ENCODE results near the gene RSKR.

RSKR gene

DNA sequence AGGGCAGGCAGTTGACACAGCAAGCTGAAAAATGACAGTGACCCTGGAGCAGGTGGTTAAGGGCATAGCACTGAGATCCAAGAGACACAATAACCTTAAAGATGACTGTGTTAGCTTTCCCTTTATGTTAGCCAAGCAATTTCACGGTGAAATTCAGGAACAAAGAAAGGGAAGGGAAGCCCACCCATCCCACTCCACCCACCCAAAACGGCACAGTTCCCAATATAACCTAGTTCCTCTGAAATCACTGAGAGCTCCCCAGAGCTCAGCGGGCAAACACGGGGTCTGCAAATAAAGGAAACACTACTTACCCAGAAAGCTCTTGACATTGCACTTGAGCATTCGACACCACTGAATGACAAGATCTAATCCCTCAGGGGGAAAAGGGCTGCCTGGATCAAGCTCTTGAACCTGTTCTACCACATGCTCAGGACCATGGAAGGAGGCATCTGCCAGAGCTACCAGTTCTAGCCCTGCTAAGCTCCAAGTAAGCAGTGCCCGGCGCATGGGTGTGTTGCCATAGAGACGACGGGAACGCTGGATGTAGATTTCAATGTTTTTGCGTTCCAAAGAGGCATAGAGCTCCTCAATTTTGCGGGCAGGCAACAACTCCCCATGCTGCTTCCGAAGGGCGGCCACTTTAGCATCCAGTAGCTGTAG is 20.4 kb upstream of the RSKR start:
- TF ChIP-seq, protein P1, sequence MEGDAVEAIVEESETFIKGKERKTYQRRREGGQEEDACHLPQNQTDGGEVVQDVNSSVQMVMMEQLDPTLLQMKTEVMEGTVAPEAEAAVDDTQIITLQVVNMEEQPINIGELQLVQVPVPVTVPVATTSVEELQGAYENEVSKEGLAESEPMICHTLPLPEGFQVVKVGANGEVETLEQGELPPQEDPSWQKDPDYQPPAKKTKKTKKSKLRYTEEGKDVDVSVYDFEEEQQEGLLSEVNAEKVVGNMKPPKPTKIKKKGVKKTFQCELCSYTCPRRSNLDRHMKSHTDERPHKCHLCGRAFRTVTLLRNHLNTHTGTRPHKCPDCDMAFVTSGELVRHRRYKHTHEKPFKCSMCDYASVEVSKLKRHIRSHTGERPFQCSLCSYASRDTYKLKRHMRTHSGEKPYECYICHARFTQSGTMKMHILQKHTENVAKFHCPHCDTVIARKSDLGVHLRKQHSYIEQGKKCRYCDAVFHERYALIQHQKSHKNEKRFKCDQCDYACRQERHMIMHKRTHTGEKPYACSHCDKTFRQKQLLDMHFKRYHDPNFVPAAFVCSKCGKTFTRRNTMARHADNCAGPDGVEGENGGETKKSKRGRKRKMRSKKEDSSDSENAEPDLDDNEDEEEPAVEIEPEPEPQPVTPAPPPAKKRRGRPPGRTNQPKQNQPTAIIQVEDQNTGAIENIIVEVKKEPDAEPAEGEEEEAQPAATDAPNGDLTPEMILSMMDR (IDR thresholded peaks at IDR 0.05; ENCODE audit: borderline replicate concordance, extremely low read depth, low read length, poor library complexity, severe bottlenecking): no peak
- no peak for TF ChIP-seq EZH2 (IDR thresholded peaks at IDR 0.05; ENCODE audit: borderline replicate concordance, low read depth, low read length, severe bottlenecking)
- no peak for DNase-seq

DNA sequence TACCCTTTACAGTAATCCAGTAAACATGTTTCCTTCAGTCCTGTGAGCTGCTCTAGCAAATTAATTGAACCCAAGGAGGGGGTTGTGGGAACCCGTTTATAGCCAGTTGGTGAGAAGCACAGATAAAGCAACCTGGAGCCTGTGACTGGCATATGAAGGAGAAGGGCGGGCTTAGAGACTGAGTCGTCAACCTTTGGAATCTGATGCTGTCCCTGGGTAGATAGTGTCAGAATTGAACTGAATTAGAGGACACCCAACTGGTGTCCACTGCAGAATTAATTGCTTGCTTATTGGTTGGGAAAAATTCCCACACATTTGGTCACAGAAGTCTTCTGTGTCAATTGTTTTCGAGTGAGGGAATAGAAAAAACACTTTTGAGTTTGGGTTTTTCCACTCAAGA is 12.8 kb upstream of the RSKR start:
- Histone ChIP-seq H3K27me3 (ENCODE audit: insufficient read depth, low read length, poor library complexity) (no peaks in the 10 kb centered on the region), H3K4me3 (ENCODE audit: low read depth in 1 of 2, low read length in 2 of 2) (no peak overlapping the region), H3K9me3 (ENCODE audit: insufficient read depth, low read length, severe bottlenecking) (no peaks in the 10 kb centered on the region), H4K20me1 (ENCODE audit: insufficient read depth, low read length) (no peaks in the 10 kb centered on the region), H3K4me1 (ENCODE audit: insufficient read depth, low read length) (no peaks in the 10 kb centered on the region), H3K27ac (ENCODE audit: low read length) (no peak overlapping the region), H3K79me2 (ENCODE audit: insufficient read depth, low read length) (no peaks in the 10 kb centered on the region), H2AFZ (ENCODE audit: low read depth, low read length) (no peak overlapping the region), H3K4me2 (ENCODE audit: insufficient read depth, low read length) (no peak overlapping the region), H3K36me3 (ENCODE audit: insufficient read depth, low read length) (peaks cover 85% of the 10 kb centered on the region), H3K9ac (ENCODE audit: low read depth, low read length) (no peak overlapping the region)
- TF ChIP-seq, protein P1 (IDR thresholded peaks at IDR 0.05; ENCODE audit: borderline replicate concordance, extremely low read depth, low read length, poor library complexity, severe bottlenecking): no peak
- no peak for TF ChIP-seq EZH2 (IDR thresholded peaks at IDR 0.05; ENCODE audit: borderline replicate concordance, low read depth, low read length, severe bottlenecking)
- ATAC-seq (ENCODE audit: insufficient read depth, low read depth) (no peak), DNase-seq (no peak)

More for the DNA sequence above, 20.4 kb upstream of the RSKR start:
- Histone ChIP-seq H3K4me2 (ENCODE audit: insufficient read depth, low read length) (no peak overlapping the region), H3K4me1 (ENCODE audit: insufficient read depth, low read length) (peaks cover 6% of the 10 kb centered on the region; the same call in 1 of the 2 replicates), H3K4me3 (ENCODE audit: low read depth in 1 of 2, low read length in 2 of 2) (no peak overlapping the region), H2AFZ (ENCODE audit: low read depth, low read length) (no peak overlapping the region), H3K9me3 (ENCODE audit: insufficient read depth, low read length, severe bottlenecking) (no peaks in the 10 kb centered on the region), H3K9ac (ENCODE audit: low read depth, low read length) (no peak overlapping the region), H3K27ac (ENCODE audit: low read length) (no peak overlapping the region), H4K20me1 (ENCODE audit: insufficient read depth, low read length) (peaks cover 35% of the 10 kb centered on the region), H3K36me3 (ENCODE audit: insufficient read depth, low read length) (peaks cover 98% of the 10 kb centered on the region), H3K27me3 (ENCODE audit: insufficient read depth, low read length, poor library complexity) (no peaks in the 10 kb centered on the region), H3K79me2 (ENCODE audit: insufficient read depth, low read length) (peaks cover 30% of the 10 kb centered on the region)
- ATAC-seq (ENCODE audit: insufficient read depth, low read depth): no peak

GRCh38 chr17:28624148-28624547 is 10.2 kb upstream of the RSKR start:
- H3K9me3 ChIP-seq (ENCODE audit: insufficient read depth, low read length, severe bottlenecking): no peaks in the 10 kb centered on the region
- no peak overlapping the region for H3K4me3 ChIP-seq (ENCODE audit: low read depth in 1 of 2, low read length in 2 of 2)
- H3K27ac ChIP-seq (ENCODE audit: low read length): no peak overlapping the region
- no peaks in the 10 kb centered on the region for H3K27me3 ChIP-seq (ENCODE audit: insufficient read depth, low read length, poor library complexity)
- no peak overlapping the region for H3K9ac ChIP-seq (ENCODE audit: low read depth, low read length)
- ATAC-seq (ENCODE audit: insufficient read depth, low read depth): no peak
- peaks cover 89% of the 10 kb centered on the region for H3K36me3 ChIP-seq (ENCODE audit: insufficient read depth, low read length)
- no peaks in the 10 kb centered on the region for H3K79me2 ChIP-seq (ENCODE audit: insufficient read depth, low read length)
- TF ChIP-seq EZH2 (IDR thresholded peaks at IDR 0.05; ENCODE audit: borderline replicate concordance, low read depth, low read length, severe bottlenecking): no peak
- TF ChIP-seq, protein P1 (IDR thresholded peaks at IDR 0.05; ENCODE audit: borderline replicate concordance, extremely low read depth, low read length, poor library complexity, severe bottlenecking): no peak
- H3K4me1 ChIP-seq (ENCODE audit: insufficient read depth, low read length): no peaks in the 10 kb centered on the region
- DNase-seq: no peak
- H3K4me2 ChIP-seq (ENCODE audit: insufficient read depth, low read length): no peak overlapping the region
- no peaks in the 10 kb centered on the region for H4K20me1 ChIP-seq (ENCODE audit: insufficient read depth, low read length)
- H2AFZ ChIP-seq (ENCODE audit: low read depth, low read length): no peak overlapping the region

Data from DND-41 (cell line).